Fibroblast of lung (primary cell): ENCODE results near the gene ROBO3.

ENCODE experiments used
- CTCF ChIP-seq, 2 donors: IDR thresholded peaks in 1 of 2; conservative IDR thresholded peaks in 1 of 2; 1 replicate in 1 of 2; 2 replicates in 1 of 2; pipeline ENCODE4 v1.5.1; 2011 to 2012; ENCODE audit warnings: low read length in 2 of 2, control low read depth in 1 of 2, inconsistent platforms in 1 of 2, low read depth in 1 of 2, mild to moderate bottlenecking in 1 of 2
- EZH2 ChIP-seq: IDR thresholded peaks from 2 replicates; pipeline ENCODE4 v1.5.1; 2012; ENCODE audit warnings: low read length, control low read depth, mild to moderate bottlenecking; ENCODE audit errors: missing control alignments

DNA sequence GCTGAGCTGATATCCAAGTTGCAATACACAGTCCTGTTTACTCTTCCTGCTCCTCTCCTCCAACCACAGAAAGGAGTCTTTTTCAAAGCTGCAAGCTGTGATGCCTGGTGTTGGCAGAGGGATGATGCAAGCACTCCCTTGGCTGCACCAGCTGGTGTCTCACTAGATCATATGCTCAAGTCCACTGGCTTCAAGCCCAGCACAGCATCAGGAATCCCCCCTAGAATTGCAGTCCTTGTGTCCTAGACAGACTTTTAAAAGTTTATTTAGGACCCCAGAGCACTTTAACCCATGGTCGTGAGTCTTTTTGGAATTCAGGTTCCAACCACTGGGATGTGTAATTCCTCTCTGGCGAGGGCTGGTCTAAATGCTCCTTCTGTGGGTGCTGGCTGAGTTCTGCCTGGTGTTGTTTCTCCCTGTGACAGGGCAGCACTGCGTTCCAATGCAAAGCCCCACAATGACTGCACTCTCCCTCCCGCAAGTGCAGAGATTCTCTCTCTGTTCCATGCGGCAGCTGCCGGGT is 51.9 kb downstream of the ROBO3 start:
- TF ChIP-seq CTCF (conservative IDR thresholded peaks at IDR 0.05 in 1 of 2, IDR thresholded peaks at IDR 0.05 in 1 of 2; ENCODE audit: low read depth in 1 of 2, low read length in 2 of 2) (no peak), EZH2 (no peak)
